Measurements from ENCODE around the gene CREBRF.

CREBRF gene

GRCh38 chr5:173101245-173101644, 45.1 kb downstream of the CREBRF start:
- H3K79me2 ChIP-seq (ENCODE audit: insufficient read depth, low read length), result no peaks in the 10 kb centered on the region
- no peak for DNase-seq
- no peak overlapping the region for H3K4me2 ChIP-seq (ENCODE audit: insufficient read depth, low read length)
- H2AFZ ChIP-seq (ENCODE audit: low read depth, low read length), result no peak overlapping the region
- 0 out of 2 replicates have a peak, but pooled peaks cover 6% of the 10 kb centered on the region for H3K36me3 ChIP-seq (ENCODE audit: insufficient read depth, low read length)
- H3K4me3 ChIP-seq (ENCODE audit: low read depth in 1 of 2, low read length in 2 of 2), result no peak overlapping the region
- H3K9me3 ChIP-seq (ENCODE audit: insufficient read depth, low read length, severe bottlenecking), result peaks cover 2% of the 10 kb centered on the region
- H3K27ac ChIP-seq (ENCODE audit: low read length), result no peak overlapping the region
- no peaks in the 10 kb centered on the region for H3K27me3 ChIP-seq (ENCODE audit: insufficient read depth, low read length, poor library complexity)
- no peaks in the 10 kb centered on the region for H3K4me1 ChIP-seq (ENCODE audit: insufficient read depth, low read length)
- no peak overlapping the region for H3K9ac ChIP-seq (ENCODE audit: low read depth, low read length)
- no peak for ATAC-seq (ENCODE audit: insufficient read depth, low read depth)
- TF ChIP-seq CTCF (IDR thresholded peaks at IDR 0.05; ENCODE audit: borderline replicate concordance, extremely low read depth, low read length, poor library complexity, severe bottlenecking) (no peak), EZH2 (IDR thresholded peaks at IDR 0.05; ENCODE audit: borderline replicate concordance, low read depth, low read length, severe bottlenecking) (no peak)
- no peaks in the 10 kb centered on the region; the same call in 1 of the 2 replicates for H4K20me1 ChIP-seq (ENCODE audit: insufficient read depth, low read length)

DNA sequence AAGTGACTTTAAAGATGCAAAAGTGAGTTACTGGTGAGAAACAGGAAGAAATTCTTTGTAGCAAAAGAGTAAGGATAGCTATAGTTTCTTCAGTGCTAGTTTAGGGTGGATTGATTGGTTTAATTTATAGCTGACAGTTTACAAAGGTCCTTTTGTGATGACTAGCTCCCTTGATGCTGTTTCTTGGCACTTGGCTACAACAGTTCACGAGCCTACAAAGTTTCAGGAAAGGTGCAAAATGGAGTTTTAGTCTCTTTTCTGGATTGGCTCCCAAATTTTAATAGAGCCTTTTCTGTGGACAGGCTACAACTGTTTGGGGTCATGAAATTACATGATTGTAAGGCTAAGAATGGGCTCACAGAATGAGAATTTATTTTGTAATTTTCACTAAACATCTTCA, 47.3 kb downstream of the CREBRF start:
- H3K9ac ChIP-seq (ENCODE audit: low read depth, low read length), result no peak overlapping the region
- H3K4me1 ChIP-seq (ENCODE audit: insufficient read depth, low read length), result no peaks in the 10 kb centered on the region
- no peak overlapping the region for H3K4me2 ChIP-seq (ENCODE audit: insufficient read depth, low read length)
- H3K27ac ChIP-seq (ENCODE audit: low read length), result no peak overlapping the region
- no peak overlapping the region for H2AFZ ChIP-seq (ENCODE audit: low read depth, low read length)
- peaks cover 2% of the 10 kb centered on the region for H3K9me3 ChIP-seq (ENCODE audit: insufficient read depth, low read length, severe bottlenecking)
- no peak for TF ChIP-seq CTCF (IDR thresholded peaks at IDR 0.05; ENCODE audit: borderline replicate concordance, extremely low read depth, low read length, poor library complexity, severe bottlenecking)
- no peak for TF ChIP-seq EZH2 (IDR thresholded peaks at IDR 0.05; ENCODE audit: borderline replicate concordance, low read depth, low read length, severe bottlenecking)
- 0 out of 2 replicates have a peak, but pooled peaks cover 6% of the 10 kb centered on the region for H3K36me3 ChIP-seq (ENCODE audit: insufficient read depth, low read length)
- H3K79me2 ChIP-seq (ENCODE audit: insufficient read depth, low read length), result no peaks in the 10 kb centered on the region
- ATAC-seq (ENCODE audit: insufficient read depth, low read depth) (no peak), DNase-seq (no peak)
- H3K27me3 ChIP-seq (ENCODE audit: insufficient read depth, low read length, poor library complexity), result no peaks in the 10 kb centered on the region
- H3K4me3 ChIP-seq (ENCODE audit: low read depth in 1 of 2, low read length in 2 of 2), result no peak overlapping the region
- H4K20me1 ChIP-seq (ENCODE audit: insufficient read depth, low read length), result no peaks in the 10 kb centered on the region; the same call in 1 of the 2 replicates

DNA sequence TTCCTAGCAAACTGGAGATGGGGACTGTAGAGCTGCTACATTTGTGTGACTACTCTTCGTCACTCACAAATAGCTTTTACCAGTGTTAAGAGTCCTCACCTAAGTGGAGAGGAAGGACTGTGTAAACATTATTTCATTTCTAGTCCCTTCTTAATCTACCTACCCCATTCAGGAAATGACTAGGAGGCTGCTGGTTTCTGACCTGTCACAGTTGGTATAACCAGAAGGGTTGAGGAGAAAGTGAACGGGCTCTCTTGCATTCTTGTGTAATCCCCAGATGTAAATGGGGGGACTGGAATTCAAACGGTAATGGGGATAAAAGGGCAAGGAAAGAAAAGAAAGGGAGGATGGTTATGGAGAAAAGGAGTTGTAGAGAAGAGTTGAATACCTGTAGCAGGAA, 52.8 kb downstream of the CREBRF start:
- no peak overlapping the region for H2AFZ ChIP-seq (ENCODE audit: low read depth, low read length)
- no peak overlapping the region for H3K27ac ChIP-seq (ENCODE audit: low read length)
- H3K4me1 ChIP-seq (ENCODE audit: insufficient read depth, low read length), result no peaks in the 10 kb centered on the region
- TF ChIP-seq EZH2 (IDR thresholded peaks at IDR 0.05; ENCODE audit: borderline replicate concordance, low read depth, low read length, severe bottlenecking) (no peak), CTCF (IDR thresholded peaks at IDR 0.05; ENCODE audit: borderline replicate concordance, extremely low read depth, low read length, poor library complexity, severe bottlenecking) (no peak)
- H3K4me3 ChIP-seq (ENCODE audit: low read depth in 1 of 2, low read length in 2 of 2), result no peak overlapping the region
- no peaks in the 10 kb centered on the region for H3K27me3 ChIP-seq (ENCODE audit: insufficient read depth, low read length, poor library complexity)
- no peaks in the 10 kb centered on the region for H3K79me2 ChIP-seq (ENCODE audit: insufficient read depth, low read length)
- peaks cover 22% of the 10 kb centered on the region; the same call in 1 of the 2 replicates for H3K36me3 ChIP-seq (ENCODE audit: insufficient read depth, low read length)
- ATAC-seq (ENCODE audit: insufficient read depth, low read depth) (no peak), DNase-seq (no peak)
- H3K9me3 ChIP-seq (ENCODE audit: insufficient read depth, low read length, severe bottlenecking), result no peaks in the 10 kb centered on the region
- H4K20me1 ChIP-seq (ENCODE audit: insufficient read depth, low read length), result no peaks in the 10 kb centered on the region; the same call in 1 of the 2 replicates
- H3K9ac ChIP-seq (ENCODE audit: low read depth, low read length), result no peak overlapping the region
- H3K4me2 ChIP-seq (ENCODE audit: insufficient read depth, low read length), result no peak overlapping the region

- H3K4me3 ChIP-seq (ENCODE audit: low read depth in 1 of 2, low read length in 2 of 2), result no peak overlapping the region
- TF ChIP-seq CTCF (IDR thresholded peaks at IDR 0.05; ENCODE audit: borderline replicate concordance, extremely low read depth, low read length, poor library complexity, severe bottlenecking) (no peak), EZH2 (IDR thresholded peaks at IDR 0.05; ENCODE audit: borderline replicate concordance, low read depth, low read length, severe bottlenecking) (no peak)
- no peaks in the 10 kb centered on the region; the same call in 1 of the 2 replicates for H4K20me1 ChIP-seq (ENCODE audit: insufficient read depth, low read length)
- DNase-seq (no peak), ATAC-seq (ENCODE audit: insufficient read depth, low read depth) (no peak)
- no peak overlapping the region for H3K9ac ChIP-seq (ENCODE audit: low read depth, low read length)
- H2AFZ ChIP-seq (ENCODE audit: low read depth, low read length), result no peak overlapping the region
- no peaks in the 10 kb centered on the region for H3K4me1 ChIP-seq (ENCODE audit: insufficient read depth, low read length)
- no peaks in the 10 kb centered on the region for H3K27me3 ChIP-seq (ENCODE audit: insufficient read depth, low read length, poor library complexity)
- no peaks in the 10 kb centered on the region for H3K79me2 ChIP-seq (ENCODE audit: insufficient read depth, low read length)
- H3K9me3 ChIP-seq (ENCODE audit: insufficient read depth, low read length, severe bottlenecking), result no peaks in the 10 kb centered on the region
- H3K27ac ChIP-seq (ENCODE audit: low read length), result no peak overlapping the region
- H3K36me3 ChIP-seq (ENCODE audit: insufficient read depth, low read length), result peaks cover 22% of the 10 kb centered on the region; the same call in 1 of the 2 replicates
- H3K4me2 ChIP-seq (ENCODE audit: insufficient read depth, low read length), result no peak overlapping the region
These were observed 58.4 kb downstream of the CREBRF start for GRCh38 chr5:173114536-173114935.
